ENCODE measurements around the gene OLFM2. TPM values are rescaled to one million over a fixed set of nuclear protein-coding genes. Genes with fewer than 3 reads are reported as not detected.
A peak's percentile ranks its signal among the peaks of the same experiment; 100 is the strongest.

Gene OLFM2
- total and polyA plus RNA-seq, 9 of the 15 experiments (the other 6 are each of a cell fraction or from before 2014, with no cell fraction given): 0.10 to 0.33 (median 0.23) TPM; not detected in 4

DNA sequence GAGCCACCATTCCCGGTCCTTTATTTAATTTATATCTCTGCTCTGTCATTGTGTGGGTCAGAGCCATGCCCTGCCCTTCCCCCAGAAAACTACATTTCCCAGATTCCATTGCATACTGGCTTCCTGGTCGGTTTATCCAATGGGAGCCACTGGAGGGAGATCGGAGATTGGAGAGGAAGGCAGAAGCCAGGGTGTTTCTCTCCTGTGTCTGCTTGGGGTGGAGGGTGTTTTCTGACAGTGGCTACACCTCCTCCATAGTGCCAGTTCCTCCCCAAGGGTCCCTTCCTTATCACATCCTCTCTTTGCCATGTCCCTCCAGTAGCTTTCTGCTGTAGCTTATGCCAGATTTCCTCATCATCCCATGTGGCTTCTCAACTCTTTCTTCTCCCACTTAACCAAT, 19.0 kb downstream of the OLFM2 start (continued):
- TF ChIP-seq, protein P1, sequence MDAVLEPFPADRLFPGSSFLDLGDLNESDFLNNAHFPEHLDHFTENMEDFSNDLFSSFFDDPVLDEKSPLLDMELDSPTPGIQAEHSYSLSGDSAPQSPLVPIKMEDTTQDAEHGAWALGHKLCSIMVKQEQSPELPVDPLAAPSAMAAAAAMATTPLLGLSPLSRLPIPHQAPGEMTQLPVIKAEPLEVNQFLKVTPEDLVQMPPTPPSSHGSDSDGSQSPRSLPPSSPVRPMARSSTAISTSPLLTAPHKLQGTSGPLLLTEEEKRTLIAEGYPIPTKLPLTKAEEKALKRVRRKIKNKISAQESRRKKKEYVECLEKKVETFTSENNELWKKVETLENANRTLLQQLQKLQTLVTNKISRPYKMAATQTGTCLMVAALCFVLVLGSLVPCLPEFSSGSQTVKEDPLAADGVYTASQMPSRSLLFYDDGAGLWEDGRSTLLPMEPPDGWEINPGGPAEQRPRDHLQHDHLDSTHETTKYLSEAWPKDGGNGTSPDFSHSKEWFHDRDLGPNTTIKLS (IDR thresholded peaks at IDR 0.05; ENCODE audit: borderline replicate concordance, low read depth): peak; percentile 66; the same call in 1 of the 2 replicates
- TF ChIP-seq ZFP1 (CRISPR knock-in tag; IDR thresholded peaks at IDR 0.05): no peak
- peak; percentile 86 for TF ChIP-seq L3MBTL2 (IDR thresholded peaks at IDR 0.05)
- TF ChIP-seq, protein P2, sequence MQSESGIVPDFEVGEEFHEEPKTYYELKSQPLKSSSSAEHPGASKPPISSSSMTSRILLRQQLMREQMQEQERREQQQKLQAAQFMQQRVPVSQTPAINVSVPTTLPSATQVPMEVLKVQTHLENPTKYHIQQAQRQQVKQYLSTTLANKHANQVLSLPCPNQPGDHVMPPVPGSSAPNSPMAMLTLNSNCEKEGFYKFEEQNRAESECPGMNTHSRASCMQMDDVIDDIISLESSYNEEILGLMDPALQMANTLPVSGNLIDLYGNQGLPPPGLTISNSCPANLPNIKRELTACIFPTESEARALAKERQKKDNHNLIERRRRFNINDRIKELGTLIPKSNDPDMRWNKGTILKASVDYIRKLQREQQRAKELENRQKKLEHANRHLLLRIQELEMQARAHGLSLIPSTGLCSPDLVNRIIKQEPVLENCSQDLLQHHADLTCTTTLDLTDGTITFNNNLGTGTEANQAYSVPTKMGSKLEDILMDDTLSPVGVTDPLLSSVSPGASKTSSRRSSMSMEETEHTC (IDR thresholded peaks at IDR 0.05): no peak
- 0 out of 2 replicates have a peak, but pooled peaks have one; percentile 49 for TF ChIP-seq POLR2A (conservative IDR thresholded peaks at IDR 0.05)
- TF ChIP-seq HCFC1 (IDR thresholded peaks at IDR 0.05; ENCODE audit: low read depth, low read length): peak; percentile 93
- TF ChIP-seq, protein P3, sequence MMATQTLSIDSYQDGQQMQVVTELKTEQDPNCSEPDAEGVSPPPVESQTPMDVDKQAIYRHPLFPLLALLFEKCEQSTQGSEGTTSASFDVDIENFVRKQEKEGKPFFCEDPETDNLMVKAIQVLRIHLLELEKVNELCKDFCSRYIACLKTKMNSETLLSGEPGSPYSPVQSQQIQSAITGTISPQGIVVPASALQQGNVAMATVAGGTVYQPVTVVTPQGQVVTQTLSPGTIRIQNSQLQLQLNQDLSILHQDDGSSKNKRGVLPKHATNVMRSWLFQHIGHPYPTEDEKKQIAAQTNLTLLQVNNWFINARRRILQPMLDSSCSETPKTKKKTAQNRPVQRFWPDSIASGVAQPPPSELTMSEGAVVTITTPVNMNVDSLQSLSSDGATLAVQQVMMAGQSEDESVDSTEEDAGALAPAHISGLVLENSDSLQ (IDR thresholded peaks at IDR 0.05): 0 out of 2 replicates have a peak, but pooled peaks have one; percentile 47
- TF ChIP-seq DIDO1 (tag; IDR thresholded peaks at IDR 0.05; ENCODE audit: low read depth): peak; percentile 40; the same call in 1 of the 2 replicates
- peak; percentile 55; the same call in 1 of the 2 replicates for TF ChIP-seq CREM (IDR thresholded peaks at IDR 0.05; ENCODE audit: low read depth)
- peak; percentile 35 for TF ChIP-seq RBM25 (IDR thresholded peaks at IDR 0.05; ENCODE audit: low read depth, low read length, severe bottlenecking)
- TF ChIP-seq ATF7 (IDR thresholded peaks at IDR 0.05): peak; percentile 27; the same call in 1 of the 2 replicates
- TF ChIP-seq ELF2 (CRISPR knock-in tag; IDR thresholded peaks at IDR 0.05): peak; percentile 83
- TF ChIP-seq, protein P4, sequence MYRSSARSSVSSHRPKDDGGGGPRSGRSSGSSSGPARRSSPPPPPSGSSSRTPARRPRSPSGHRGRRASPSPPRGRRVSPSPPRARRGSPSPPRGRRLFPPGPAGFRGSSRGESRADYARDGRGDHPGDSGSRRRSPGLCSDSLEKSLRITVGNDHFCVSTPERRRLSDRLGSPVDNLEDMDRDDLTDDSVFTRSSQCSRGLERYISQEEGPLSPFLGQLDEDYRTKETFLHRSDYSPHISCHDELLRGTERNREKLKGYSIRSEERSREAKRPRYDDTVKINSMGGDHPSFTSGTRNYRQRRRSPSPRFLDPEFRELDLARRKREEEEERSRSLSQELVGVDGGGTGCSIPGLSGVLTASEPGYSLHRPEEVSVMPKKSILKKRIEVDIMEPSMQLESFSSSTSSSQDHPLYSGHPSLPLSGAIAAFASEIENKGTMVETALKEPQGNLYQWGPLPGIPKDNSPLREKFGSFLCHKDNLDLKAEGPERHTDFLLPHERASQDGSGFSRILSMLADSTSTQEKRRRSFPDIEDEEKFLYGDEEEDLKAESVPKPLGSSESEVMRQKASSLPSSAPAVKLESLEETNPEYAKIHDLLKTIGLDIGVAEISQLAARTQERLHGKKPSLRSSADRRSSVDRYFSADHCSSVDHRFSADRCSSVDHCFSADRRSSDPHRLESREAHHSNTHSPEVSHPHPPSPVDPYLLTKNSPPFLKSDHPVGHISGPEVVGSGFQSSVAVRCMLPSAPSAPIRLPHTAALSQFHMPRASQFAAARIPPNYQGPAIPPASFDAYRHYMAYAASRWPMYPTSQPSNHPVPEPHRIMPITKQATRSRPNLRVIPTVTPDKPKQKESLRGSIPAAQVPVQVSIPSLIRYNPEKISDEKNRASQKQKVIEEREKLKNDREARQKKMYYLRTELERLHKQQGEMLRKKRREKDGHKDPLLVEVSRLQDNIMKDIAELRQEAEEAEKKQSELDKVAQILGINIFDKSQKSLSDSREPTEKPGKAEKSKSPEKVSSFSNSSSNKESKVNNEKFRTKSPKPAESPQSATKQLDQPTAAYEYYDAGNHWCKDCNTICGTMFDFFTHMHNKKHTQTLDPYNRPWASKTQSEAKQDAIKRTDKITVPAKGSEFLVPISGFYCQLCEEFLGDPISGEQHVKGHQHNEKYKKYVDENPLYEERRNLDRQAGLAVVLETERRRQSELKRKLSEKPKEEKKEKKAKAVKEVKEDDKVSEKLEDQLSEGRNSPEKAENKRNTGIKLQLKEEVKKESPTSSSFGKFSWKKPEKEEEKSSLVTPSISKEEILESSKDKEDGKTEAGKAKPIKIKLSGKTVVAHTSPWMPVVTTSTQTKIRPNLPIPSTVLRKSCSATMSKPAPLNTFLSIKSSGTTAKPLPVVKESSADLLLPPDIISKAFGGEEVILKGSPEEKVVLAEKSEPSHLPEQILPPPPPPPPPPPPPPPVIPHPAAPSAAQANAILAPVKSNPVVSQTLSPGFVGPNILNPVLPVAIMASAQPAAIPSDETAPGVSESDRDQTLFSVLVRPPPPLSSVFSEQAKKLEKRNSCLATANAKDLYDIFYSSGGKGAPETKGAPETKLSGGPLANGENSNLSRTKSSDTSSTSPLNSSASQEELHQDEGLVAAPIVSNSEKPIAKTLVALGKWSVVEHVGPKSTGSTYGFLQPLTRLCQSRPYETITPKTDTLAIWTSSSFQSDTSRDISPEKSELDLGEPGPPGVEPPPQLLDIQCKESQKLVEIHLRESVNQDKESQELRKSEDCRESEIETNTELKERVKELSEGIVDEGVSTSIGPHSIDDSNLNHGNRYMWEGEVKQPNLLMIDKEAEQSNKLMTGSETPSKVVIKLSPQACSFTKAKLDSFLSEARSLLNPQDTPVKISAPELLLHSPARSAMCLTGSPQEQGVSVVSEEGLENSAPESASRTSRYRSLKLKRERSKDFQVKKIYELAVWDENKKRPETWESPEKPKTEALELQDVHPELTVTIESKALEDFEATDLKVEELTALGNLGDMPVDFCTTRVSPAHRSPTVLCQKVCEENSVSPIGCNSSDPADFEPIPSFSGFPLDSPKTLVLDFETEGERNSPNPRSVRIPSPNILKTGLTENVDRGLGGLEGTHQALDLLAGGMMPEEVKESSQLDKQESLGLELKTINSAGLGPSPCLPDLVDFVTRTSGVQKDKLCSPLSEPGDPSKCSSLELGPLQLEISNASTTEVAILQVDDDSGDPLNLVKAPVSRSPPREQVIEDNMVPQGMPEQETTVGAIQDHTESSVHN (IDR thresholded peaks at IDR 0.05; ENCODE audit: borderline replicate concordance in 1 of 2, low read depth in 1 of 2): no peak
